ENCODE measurements around the gene BFSP2.

Gene BFSP2

GRCh38 chr3:133400006-133400515 is at the start of gene BFSP2:
BFSP2 (plus strand) TSS chr3:133400056; CDS start chr3:133400084, 28 bp downstream.
- no peak for DNase-seq (ENCODE audit: low spot score)

- no peak for DNase-seq (ENCODE audit: low spot score)
These were observed 45.1 kb upstream of the BFSP2 start for GRCh38 chr3:133354721-133355120.

- no peak for DNase-seq (ENCODE audit: low spot score)
These were observed 39.4 kb upstream of the BFSP2 start for GRCh38 chr3:133360476-133360875.

GRCh38 chr3:133361011-133361410 is 38.8 kb upstream of the BFSP2 start:
- DNase-seq (ENCODE audit: low spot score), result no peak

- DNase-seq (ENCODE audit: low spot score), result no peak
These were observed 38.4 kb upstream of the BFSP2 start for GRCh38 chr3:133361435-133361834.

GRCh38 chr3:133362539-133362938 is 37.3 kb upstream of the BFSP2 start:
- DNase-seq (ENCODE audit: low spot score), result no peak

- DNase-seq (ENCODE audit: low spot score), result no peak
These were observed 35.2 kb upstream of the BFSP2 start for GRCh38 chr3:133364704-133365103.

GRCh38 chr3:133366921-133367320 is 32.9 kb upstream of the BFSP2 start:
- DNase-seq (ENCODE audit: low spot score), result no peak

- DNase-seq (ENCODE audit: low spot score), result no peak
These were observed 32.5 kb upstream of the BFSP2 start for GRCh38 chr3:133367403-133367802.

GRCh38 chr3:133367956-133368355 is 31.9 kb upstream of the BFSP2 start:
- DNase-seq (ENCODE audit: low spot score), result no peak

GRCh38 chr3:133368371-133369067 is 31.3 kb upstream of the BFSP2 start:
- DNase-seq (ENCODE audit: low spot score), result no peak

GRCh38 chr3:133369068-133369440 is 30.8 kb upstream of the BFSP2 start:
- no peak for DNase-seq (ENCODE audit: low spot score)

GRCh38 chr3:133371181-133371580 is 28.7 kb upstream of the BFSP2 start:
- no peak for DNase-seq (ENCODE audit: low spot score)

- DNase-seq (ENCODE audit: low spot score), result no peak
These were observed 28.2 kb upstream of the BFSP2 start for GRCh38 chr3:133371676-133372075.

- DNase-seq (ENCODE audit: low spot score), result no peak
These were observed 25.0 kb upstream of the BFSP2 start for GRCh38 chr3:133374708-133375402.

- DNase-seq (ENCODE audit: low spot score), result no peak
These were observed 24.5 kb upstream of the BFSP2 start for GRCh38 chr3:133375403-133375745.

GRCh38 chr3:133376810-133377209 is 23.0 kb upstream of the BFSP2 start:
- DNase-seq (ENCODE audit: low spot score), result no peak

- DNase-seq (ENCODE audit: low spot score), result peak; percentile 25
These were observed 22.5 kb upstream of the BFSP2 start for GRCh38 chr3:133377396-133377795.

GRCh38 chr3:133379926-133380325 is 19.9 kb upstream of the BFSP2 start:
- DNase-seq (ENCODE audit: low spot score), result no peak

- DNase-seq (ENCODE audit: low spot score), result no peak
These were observed 19.2 kb upstream of the BFSP2 start for GRCh38 chr3:133380481-133381225.

- DNase-seq (ENCODE audit: low spot score), result no peak
These were observed 18.3 kb upstream of the BFSP2 start for GRCh38 chr3:133381346-133382109.

GRCh38 chr3:133383175-133383574 is 16.7 kb upstream of the BFSP2 start:
- no peak for DNase-seq (ENCODE audit: low spot score)

All from kidney capillary endothelial cell (primary cell).